Measurements from ENCODE around the gene MYZAP. TPM values are rescaled to one million over a fixed set of nuclear protein-coding genes. Genes with fewer than 3 reads are reported as not detected.
A peak's percentile ranks its signal among the peaks of the same experiment; 100 is the strongest.

Gene MYZAP
- total RNA-seq, 2 donors from 2014 or later, result 0.22 to 0.33 TPM

DNA sequence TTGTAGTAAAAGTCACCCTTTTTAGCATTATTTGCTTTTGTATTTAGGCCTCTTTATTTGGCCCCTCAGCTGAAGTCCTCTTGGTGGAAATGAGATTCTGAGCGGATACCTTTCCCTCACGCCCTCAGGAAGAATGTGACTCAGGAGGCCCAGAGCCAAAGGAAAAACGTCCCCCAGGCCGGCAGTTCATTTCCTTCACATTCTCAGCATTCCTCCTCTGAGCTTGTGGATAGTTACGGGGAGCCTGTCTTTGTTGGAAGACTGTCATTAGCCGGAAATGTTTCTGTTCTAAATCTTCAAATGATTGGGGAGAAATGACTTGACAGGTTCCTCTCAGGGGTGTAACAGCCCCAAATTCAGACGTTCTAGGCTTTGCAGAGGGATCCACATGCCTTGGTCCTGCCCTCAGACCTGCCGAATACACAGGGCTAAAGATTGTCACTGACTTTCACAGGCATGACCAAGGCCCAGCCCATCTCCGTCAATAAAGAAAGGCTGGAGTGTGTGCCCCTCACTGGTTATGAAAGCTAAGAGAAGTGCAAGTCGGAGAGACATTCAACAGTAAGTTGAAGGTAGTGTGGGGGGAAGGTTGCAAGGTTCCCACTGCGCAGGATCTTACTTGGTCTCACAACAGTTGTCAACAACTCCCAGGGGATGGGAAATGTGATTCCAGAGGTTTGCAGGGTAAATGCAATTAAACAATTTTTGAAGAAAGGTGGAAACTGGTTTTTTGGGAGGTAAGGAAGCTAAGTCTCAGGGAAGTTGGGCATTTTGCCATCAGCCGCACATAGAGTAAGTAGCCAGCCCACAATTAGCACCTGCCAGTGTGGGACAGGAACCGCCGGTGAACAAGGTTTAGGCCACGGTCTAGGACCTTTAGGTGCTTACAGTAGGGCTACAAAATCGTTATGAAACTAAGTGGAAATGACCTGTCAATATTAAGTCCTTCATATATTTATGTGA is 39.7 kb upstream of the MYZAP start:
- Histone ChIP-seq H3K4me1 (ENCODE audit: control insufficient read depth, insufficient read depth, low read length) (peaks cover 27% of the 10 kb centered on the region), H3K27ac (ENCODE audit: low read depth, low read length) (peak overlapping the region; percentile 86), H3K4me3 (ENCODE audit: low read length) (peak overlapping the region; percentile 16), H3K9me3 (ENCODE audit: control insufficient read depth, low read length) (no peaks in the 10 kb centered on the region), H3K9ac (ENCODE audit: extremely low read depth, low read length, poor library complexity, severe bottlenecking) (peak overlapping the region; percentile 65), H3K36me3 (ENCODE audit: control insufficient read depth, insufficient read depth, low read length) (peaks cover 59% of the 10 kb centered on the region), H3K27me3 (ENCODE audit: control insufficient read depth, insufficient read depth, low read length, poor library complexity, severe bottlenecking) (no peaks in the 10 kb centered on the region)
- H3K36me3 Mint-ChIP-seq (ENCODE audit: low read depth), result peaks cover 78% of the 10 kb centered on the region
- H3K9me3 Mint-ChIP-seq, result no peaks in the 10 kb centered on the region
- H3K4me3 Mint-ChIP-seq, result no peak overlapping the region
- peak; percentile 86 for DNase-seq
- peak overlapping the region; percentile 92 for H3K27ac Mint-ChIP-seq
- TF ChIP-seq, protein P1, sequence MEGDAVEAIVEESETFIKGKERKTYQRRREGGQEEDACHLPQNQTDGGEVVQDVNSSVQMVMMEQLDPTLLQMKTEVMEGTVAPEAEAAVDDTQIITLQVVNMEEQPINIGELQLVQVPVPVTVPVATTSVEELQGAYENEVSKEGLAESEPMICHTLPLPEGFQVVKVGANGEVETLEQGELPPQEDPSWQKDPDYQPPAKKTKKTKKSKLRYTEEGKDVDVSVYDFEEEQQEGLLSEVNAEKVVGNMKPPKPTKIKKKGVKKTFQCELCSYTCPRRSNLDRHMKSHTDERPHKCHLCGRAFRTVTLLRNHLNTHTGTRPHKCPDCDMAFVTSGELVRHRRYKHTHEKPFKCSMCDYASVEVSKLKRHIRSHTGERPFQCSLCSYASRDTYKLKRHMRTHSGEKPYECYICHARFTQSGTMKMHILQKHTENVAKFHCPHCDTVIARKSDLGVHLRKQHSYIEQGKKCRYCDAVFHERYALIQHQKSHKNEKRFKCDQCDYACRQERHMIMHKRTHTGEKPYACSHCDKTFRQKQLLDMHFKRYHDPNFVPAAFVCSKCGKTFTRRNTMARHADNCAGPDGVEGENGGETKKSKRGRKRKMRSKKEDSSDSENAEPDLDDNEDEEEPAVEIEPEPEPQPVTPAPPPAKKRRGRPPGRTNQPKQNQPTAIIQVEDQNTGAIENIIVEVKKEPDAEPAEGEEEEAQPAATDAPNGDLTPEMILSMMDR (conservative IDR thresholded peaks at IDR 0.05), result no peak
- H3K27me3 Mint-ChIP-seq (ENCODE audit: insufficient read depth), result no peaks in the 10 kb centered on the region
- H3K4me1 Mint-ChIP-seq, result peaks cover 48% of the 10 kb centered on the region
- WGBS, 2 experiments (ENCODE audit: insufficient coverage in 1 of 2, insufficient read length in 1 of 2), result 60 to 73% methylated on average over 16 of the region's 16 CpGs

DNA sequence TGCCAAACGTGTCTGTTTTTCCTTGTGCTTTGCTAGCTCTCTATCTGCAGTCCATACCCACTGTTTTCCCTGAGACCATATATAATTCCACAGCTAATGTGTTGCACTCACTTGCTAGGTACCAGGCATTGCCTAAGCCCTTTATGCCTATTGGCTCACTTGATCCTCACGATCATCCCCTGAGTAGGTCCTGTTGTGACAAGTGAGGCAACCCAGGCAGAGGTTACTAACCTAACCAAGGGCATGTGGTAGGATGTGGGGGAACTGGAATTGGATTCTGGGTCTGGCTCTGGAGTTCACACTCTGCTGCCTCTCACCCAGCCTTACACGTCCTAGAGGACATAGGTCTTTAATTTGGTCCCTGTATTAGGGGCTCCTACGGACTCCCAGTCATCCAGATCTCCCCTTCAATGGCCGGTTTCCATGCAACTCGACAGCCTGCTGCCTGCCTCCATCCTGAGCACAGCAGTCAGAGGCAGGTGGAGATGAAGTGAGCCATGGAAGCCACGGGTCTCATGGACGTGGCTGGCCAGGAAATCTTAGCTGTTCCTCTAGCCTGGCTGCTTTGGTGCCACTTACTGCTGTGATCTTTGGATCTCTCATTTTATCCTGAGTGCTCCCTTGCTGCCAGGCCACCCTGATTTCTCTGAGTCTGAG is 38.9 kb upstream of the MYZAP start:
- H3K27ac ChIP-seq (ENCODE audit: low read depth, low read length), result no peak overlapping the region
- DNase-seq, result peak; percentile 45
- H3K36me3 ChIP-seq (ENCODE audit: control insufficient read depth, insufficient read depth, low read length), result peaks cover 51% of the 10 kb centered on the region
- peaks cover 72% of the 10 kb centered on the region for H3K36me3 Mint-ChIP-seq (ENCODE audit: low read depth)
- H3K9ac ChIP-seq (ENCODE audit: extremely low read depth, low read length, poor library complexity, severe bottlenecking), result no peak overlapping the region
- H3K4me3 ChIP-seq (ENCODE audit: low read length), result no peak overlapping the region
- H3K27me3 Mint-ChIP-seq (ENCODE audit: insufficient read depth), result no peaks in the 10 kb centered on the region
- 94 to 100% methylated on average over 5 to 8 of the region's 8 CpGs for WGBS, 2 experiments (ENCODE audit: insufficient coverage in 1 of 2, insufficient read length in 1 of 2)
- H3K4me1 Mint-ChIP-seq, result peaks cover 44% of the 10 kb centered on the region
- H3K4me1 ChIP-seq (ENCODE audit: control insufficient read depth, insufficient read depth, low read length), result peaks cover 27% of the 10 kb centered on the region
- H3K27ac Mint-ChIP-seq, result peak overlapping the region; percentile 92
- H3K27me3 ChIP-seq (ENCODE audit: control insufficient read depth, insufficient read depth, low read length, poor library complexity, severe bottlenecking), result no peaks in the 10 kb centered on the region
- no peak overlapping the region for H3K4me3 Mint-ChIP-seq
- H3K9me3 ChIP-seq (ENCODE audit: control insufficient read depth, low read length), result no peaks in the 10 kb centered on the region
- no peaks in the 10 kb centered on the region for H3K9me3 Mint-ChIP-seq
- TF ChIP-seq, protein P1 (conservative IDR thresholded peaks at IDR 0.05), result no peak

DNA sequence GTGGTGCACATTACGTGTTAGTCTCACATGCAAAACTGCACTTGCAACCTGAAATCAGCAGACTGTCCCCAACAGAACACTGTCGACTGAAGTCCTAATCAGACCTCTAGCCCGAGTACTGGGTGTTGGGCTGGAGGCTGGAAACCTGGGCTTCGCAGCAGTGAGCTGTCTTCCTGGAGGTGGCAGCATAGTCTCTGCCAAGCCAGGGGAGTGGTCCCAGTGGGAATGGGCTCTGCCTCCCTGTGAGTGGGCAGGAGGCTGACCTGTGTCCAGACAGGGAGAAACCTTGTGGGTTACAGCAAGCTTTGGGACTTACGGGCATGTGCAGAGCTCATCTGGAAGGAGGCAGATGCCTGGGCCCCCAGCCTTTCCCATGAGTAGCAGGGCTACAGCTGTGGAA is 38.2 kb upstream of the MYZAP start:
- H3K36me3 Mint-ChIP-seq (ENCODE audit: low read depth), result peaks cover 65% of the 10 kb centered on the region
- DNase-seq, result peak; percentile 76
- Histone ChIP-seq H3K9me3 (ENCODE audit: control insufficient read depth, low read length) (no peaks in the 10 kb centered on the region), H3K36me3 (ENCODE audit: control insufficient read depth, insufficient read depth, low read length) (peaks cover 44% of the 10 kb centered on the region), H3K9ac (ENCODE audit: extremely low read depth, low read length, poor library complexity, severe bottlenecking) (no peak overlapping the region), H3K4me3 (ENCODE audit: low read length) (no peak overlapping the region), H3K4me1 (ENCODE audit: control insufficient read depth, insufficient read depth, low read length) (peaks cover 27% of the 10 kb centered on the region), H3K27me3 (ENCODE audit: control insufficient read depth, insufficient read depth, low read length, poor library complexity, severe bottlenecking) (no peaks in the 10 kb centered on the region), H3K27ac (ENCODE audit: low read depth, low read length) (no peak overlapping the region)
- TF ChIP-seq, protein P1 (conservative IDR thresholded peaks at IDR 0.05), result peak; percentile 50
- H3K4me1 Mint-ChIP-seq, result peaks cover 42% of the 10 kb centered on the region
- H3K9me3 Mint-ChIP-seq, result no peaks in the 10 kb centered on the region
- 89 to 91% methylated on average over 4 to 5 of the region's 5 CpGs for WGBS, 2 experiments (ENCODE audit: insufficient coverage in 1 of 2, insufficient read length in 1 of 2)
- no peaks in the 10 kb centered on the region for H3K27me3 Mint-ChIP-seq (ENCODE audit: insufficient read depth)
- peak overlapping the region; percentile 85 for H3K27ac Mint-ChIP-seq
- H3K4me3 Mint-ChIP-seq, result no peak overlapping the region

Measured in endodermal cell (in vitro differentiated cells).